Mesodermal cell (in vitro differentiated cells): ENCODE data around the gene ADRA2A.

Experiments
- H3K27ac ChIP-seq: 2 replicates; pipeline ENCODE4 v1.7.0; 2013; ENCODE audit warnings: mild to moderate bottlenecking, low read depth, low read length, moderate library complexity; ENCODE audit not compliant: severe bottlenecking
- H3K36me3 ChIP-seq: 2 replicates; pipeline ENCODE4 v1.7.1; 2013; ENCODE audit warnings: mild to moderate bottlenecking, low read length, moderate library complexity; ENCODE audit not compliant: control insufficient read depth, insufficient read depth
- H3K4me1 ChIP-seq: one replicate; pipeline ENCODE4 v1.7.1; 2013; ENCODE audit warnings: mild to moderate bottlenecking, low read length; ENCODE audit not compliant: insufficient read depth, control insufficient read depth, poor library complexity, severe bottlenecking
- H3K4me3 ChIP-seq: 2 replicates; pipeline ENCODE4 v1.7.0; 2013; ENCODE audit warnings: low read length, control low read depth, mild to moderate bottlenecking; ENCODE audit not compliant: insufficient read depth, poor library complexity, severe bottlenecking; ENCODE audit errors: extremely low read depth
- H3K9me3 ChIP-seq: 2 replicates; pipeline ENCODE4 v1.7.1; 2013; ENCODE audit warnings: mild to moderate bottlenecking, low read length, moderate library complexity; ENCODE audit not compliant: control insufficient read depth
- WGBS, 2 experiments: methylation state at CpG; one replicate each; pipeline ENCODE4 v1.1.5; 2013; ENCODE audit warnings: missing lambda C conversion rate in 2 of 2; ENCODE audit not compliant: insufficient coverage in 2 of 2; 5-methylcytosine and 5-hydroxymethylcytosine counted together

Gene ADRA2A

DNA sequence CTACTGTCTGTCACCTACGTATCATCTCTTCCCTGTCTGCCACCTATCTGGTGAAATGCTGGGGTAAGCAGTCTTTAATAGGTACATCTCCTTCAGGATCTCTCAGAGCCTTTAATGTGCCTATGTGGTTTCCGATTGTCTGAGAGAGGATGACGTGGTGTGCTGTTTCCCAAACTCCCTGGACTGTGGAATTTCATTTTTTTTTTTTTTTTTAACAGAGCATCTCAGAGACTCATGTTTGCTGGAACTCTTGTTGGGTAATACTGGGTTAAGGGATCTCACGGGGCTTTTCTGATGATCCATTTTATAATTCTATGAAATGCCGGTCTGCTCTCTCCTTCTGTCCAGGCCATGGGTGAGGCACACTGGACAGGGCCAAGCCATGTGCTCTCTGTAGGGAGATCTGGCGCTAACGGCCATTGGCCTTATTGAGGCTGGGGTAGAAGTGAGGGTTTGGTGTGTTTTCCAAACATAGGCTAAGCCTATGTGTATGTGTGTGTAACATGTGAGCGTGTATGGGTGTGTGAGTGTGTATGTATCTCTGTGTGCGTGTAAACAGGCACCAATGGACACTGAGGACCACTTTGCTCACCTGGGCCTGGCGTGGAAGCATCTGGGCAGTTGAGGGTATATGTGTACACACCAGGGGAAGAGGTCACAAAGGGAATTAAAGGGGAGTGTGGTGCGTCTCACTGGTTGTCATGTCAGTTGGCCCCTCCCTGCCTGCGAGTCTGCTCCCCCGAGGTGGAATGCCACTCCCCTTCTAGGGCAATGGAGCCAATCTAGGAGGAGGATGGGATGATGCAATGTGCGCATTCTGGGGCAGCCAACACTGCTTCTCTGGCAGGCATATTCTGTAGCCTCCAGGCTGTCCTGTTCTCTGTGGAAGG lies 7.8 kb downstream of the ADRA2A start:
- H3K9me3 ChIP-seq, result no peaks in the 10 kb centered on the region
- no peaks in the 10 kb centered on the region for H3K4me1 ChIP-seq
- WGBS, 2 experiments, result 91 to 95% methylated on average over 6 to 10 of the region's 14 CpGs
- no peaks in the 10 kb centered on the region for H3K36me3 ChIP-seq
- no peak overlapping the region for H3K4me3 ChIP-seq
- no peak overlapping the region for H3K27ac ChIP-seq

DNA sequence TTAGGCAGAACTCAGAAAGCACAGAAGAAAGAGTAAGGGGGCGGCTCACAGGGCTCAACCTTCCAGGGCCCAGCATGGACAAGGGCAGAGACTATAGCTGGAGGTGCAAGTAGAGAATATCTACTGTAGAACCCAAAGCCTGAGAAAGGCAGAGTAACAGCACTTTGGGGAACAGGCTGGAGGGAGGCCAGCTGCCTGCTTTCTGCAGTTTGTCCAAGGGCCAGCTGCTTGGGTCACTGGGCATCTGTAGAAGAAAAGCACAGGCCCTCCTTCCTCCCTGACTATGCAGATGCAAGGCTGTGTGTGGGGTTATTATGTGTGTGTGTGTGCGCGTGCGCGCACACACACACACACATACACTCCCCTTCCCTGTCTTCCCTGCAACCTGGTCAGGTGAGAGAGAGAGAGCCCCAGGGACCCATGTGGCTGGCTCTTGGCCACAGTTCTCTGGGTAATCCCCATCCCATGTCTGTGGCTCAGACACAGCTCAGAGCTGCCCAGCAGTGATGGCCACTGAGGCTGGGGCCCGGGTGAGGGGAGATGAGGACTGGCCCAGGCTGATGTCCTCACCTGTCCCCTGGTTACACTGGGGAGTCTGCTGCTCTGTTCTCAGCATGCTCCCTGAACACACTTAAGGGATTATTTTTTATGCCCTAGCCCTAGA lies 9.0 kb downstream of the ADRA2A start:
- no peak overlapping the region for H3K27ac ChIP-seq
- no peaks in the 10 kb centered on the region for H3K36me3 ChIP-seq
- 67 to 100% methylated on average over 1 of the region's 6 CpGs for WGBS, 2 experiments
- H3K4me1 ChIP-seq, result no peaks in the 10 kb centered on the region
- no peaks in the 10 kb centered on the region for H3K9me3 ChIP-seq
- H3K4me3 ChIP-seq, result no peak overlapping the region

GRCh38 chr10:111086574-111086973 lies 9.7 kb downstream of the ADRA2A start:
- no peak overlapping the region for H3K27ac ChIP-seq
- no peaks in the 10 kb centered on the region for H3K36me3 ChIP-seq
- no peaks in the 10 kb centered on the region for H3K4me1 ChIP-seq
- H3K9me3 ChIP-seq, result no peaks in the 10 kb centered on the region
- 85 to 89% methylated on average over 2 of the region's 3 CpGs for WGBS, 2 experiments
- no peak overlapping the region for H3K4me3 ChIP-seq

GRCh38 chr10:111087331-111087756 lies 10.5 kb downstream of the ADRA2A start:
- WGBS, 2 experiments, result 90 to 93% methylated on average over 11 of the region's 11 CpGs
- no peaks in the 10 kb centered on the region for H3K9me3 ChIP-seq

DNA sequence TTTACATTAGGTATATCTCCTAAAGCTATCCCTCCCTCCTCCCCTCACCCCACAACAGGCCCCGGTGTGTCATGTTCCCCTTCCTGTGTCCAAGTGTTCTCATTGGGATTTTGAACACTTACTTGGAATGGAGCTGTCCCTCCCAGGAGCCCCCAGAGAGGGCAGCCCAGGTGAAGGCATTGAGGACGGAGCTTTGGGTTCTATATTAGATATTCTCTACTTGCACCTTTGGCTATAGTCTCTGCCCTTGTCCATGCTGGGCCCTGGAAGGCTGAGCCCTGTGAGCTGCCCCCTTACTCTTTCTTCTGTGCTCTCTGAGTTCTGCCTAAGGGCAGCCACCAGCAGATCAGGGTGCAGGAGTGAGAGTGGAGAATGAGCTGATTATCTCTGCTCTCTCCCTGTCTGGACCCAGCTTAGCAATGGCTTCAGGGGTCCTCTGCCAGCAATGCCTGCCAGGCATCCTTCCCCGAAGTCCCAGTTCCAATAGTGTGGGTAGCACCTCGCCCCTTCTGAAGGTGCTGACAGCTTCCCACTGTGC lies 11.2 kb downstream of the ADRA2A start:
- WGBS, 2 experiments, result 87% methylated on average over 2 of the region's 4 CpGs; no CpG with 5 or more reads in 1 of the 2 experiments
- Histone ChIP-seq H3K4me3 (no peak overlapping the region), H3K9me3 (no peaks in the 10 kb centered on the region), H3K36me3 (no peaks in the 10 kb centered on the region), H3K27ac (no peak overlapping the region), H3K4me1 (no peaks in the 10 kb centered on the region)

More at GRCh38 chr10:111087331-111087756, 10.5 kb downstream of the ADRA2A start:
- Histone ChIP-seq H3K4me3 (no peak overlapping the region), H3K4me1 (no peaks in the 10 kb centered on the region), H3K36me3 (no peaks in the 10 kb centered on the region), H3K27ac (no peak overlapping the region)

- no peak overlapping the region for H3K27ac ChIP-seq
- H3K4me3 ChIP-seq, result no peak overlapping the region
- no peaks in the 10 kb centered on the region for H3K9me3 ChIP-seq
- no peaks in the 10 kb centered on the region for H3K36me3 ChIP-seq
- 94 to 100% methylated on average over 1 to 2 of the region's 3 CpGs for WGBS, 2 experiments
- no peaks in the 10 kb centered on the region for H3K4me1 ChIP-seq
These were observed 12.5 kb downstream of the ADRA2A start for GRCh38 chr10:111089293-111089692.

- WGBS, 2 experiments, result 88 to 93% methylated on average over 3 to 6 of the region's 7 CpGs
- H3K4me1 ChIP-seq, result no peaks in the 10 kb centered on the region
- no peaks in the 10 kb centered on the region for H3K36me3 ChIP-seq
- H3K9me3 ChIP-seq, result no peaks in the 10 kb centered on the region
- H3K27ac ChIP-seq, result no peak overlapping the region
- H3K4me3 ChIP-seq, result no peak overlapping the region
These were observed 15.0 kb downstream of the ADRA2A start for GRCh38 chr10:111091833-111092232.

DNA sequence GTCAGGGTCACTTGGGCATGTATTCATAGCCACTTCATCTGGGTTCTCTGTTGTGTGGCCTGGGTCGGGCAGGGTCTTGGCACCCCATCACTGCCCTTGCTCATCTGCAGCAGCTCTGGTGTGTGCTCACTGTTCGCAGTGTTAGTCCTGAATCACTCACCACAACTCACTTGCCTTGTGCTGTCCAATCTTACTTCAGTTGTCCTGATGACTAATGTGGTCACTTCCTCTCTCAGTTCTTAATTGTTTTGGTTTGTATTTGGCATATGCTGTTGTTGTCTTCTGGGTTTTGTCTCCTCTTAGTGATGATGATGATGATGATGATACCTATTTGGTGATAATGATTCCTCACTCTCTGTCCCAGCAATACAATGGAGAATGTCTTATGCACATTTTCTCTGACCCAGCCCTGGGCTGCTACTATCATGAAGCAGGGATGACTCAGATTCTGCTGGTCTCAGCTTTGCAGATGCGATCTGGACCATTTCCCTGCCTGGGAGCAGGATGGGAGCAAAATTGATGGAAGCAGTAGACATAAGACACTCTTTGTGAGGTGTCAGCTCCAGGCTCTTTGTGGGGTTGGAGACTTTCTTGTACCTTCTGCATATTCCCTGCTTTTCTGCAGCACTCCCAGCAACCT lies 17.0 kb downstream of the ADRA2A start:
- H3K27ac ChIP-seq, result no peak overlapping the region
- H3K9me3 ChIP-seq, result no peaks in the 10 kb centered on the region
- H3K36me3 ChIP-seq, result no peaks in the 10 kb centered on the region
- H3K4me3 ChIP-seq, result no peak overlapping the region
- 79 to 100% methylated on average over 2 to 3 of the region's 3 CpGs for WGBS, 2 experiments
- no peaks in the 10 kb centered on the region for H3K4me1 ChIP-seq

GRCh38 chr10:111098679-111099437 lies 22.0 kb downstream of the ADRA2A start:
- WGBS, 2 experiments, result 100% methylated on average over 1 of the region's 1 CpG; no CpG with 5 or more reads in 1 of the 2 experiments
- Histone ChIP-seq H3K36me3 (no peaks in the 10 kb centered on the region), H3K9me3 (no peaks in the 10 kb centered on the region), H3K4me1 (no peaks in the 10 kb centered on the region), H3K27ac (no peak overlapping the region), H3K4me3 (no peak overlapping the region)

DNA sequence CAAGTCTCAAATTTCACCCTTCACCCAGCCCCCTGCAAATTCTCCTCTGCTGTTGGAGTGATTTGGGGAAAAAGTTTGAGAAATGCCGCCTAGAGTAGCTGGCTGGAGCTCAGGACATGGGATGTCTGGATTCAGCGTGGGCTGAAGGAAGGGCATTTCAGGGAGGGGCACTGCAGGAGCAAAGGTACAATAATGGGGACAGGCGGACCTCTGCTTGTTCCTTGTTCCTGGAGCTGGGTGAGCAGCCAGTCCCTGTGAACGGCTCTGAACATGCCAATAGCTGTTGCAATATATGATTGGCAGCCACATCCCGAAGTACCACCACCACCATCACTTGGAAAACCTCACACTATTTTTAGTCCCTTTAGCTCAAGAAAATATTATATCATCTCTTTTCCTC lies 23.4 kb downstream of the ADRA2A start:
- WGBS, 2 experiments, result 87% methylated on average over 4 to 5 of the region's 5 CpGs
- Histone ChIP-seq H3K9me3 (no peaks in the 10 kb centered on the region), H3K4me1 (no peaks in the 10 kb centered on the region), H3K27ac (no peak overlapping the region), H3K36me3 (no peaks in the 10 kb centered on the region), H3K4me3 (no peak overlapping the region)
